Measurements from ENCODE around the gene NFATC1. TPM values are rescaled to one million over a fixed set of nuclear protein-coding genes. Genes with fewer than 3 reads are reported as not detected.

NFATC1 gene
- total and polyA plus RNA-seq, 2 donors (not counting 1 experiment from before 2014, with no cell fraction given) = 0.92 to 4.3 TPM

- H2AFZ ChIP-seq (ENCODE audit: low read length) = no peak overlapping the region
- H3K4me2 ChIP-seq (ENCODE audit: extremely low read depth, insufficient read depth, low read length) = no peak overlapping the region
- no peaks in the 10 kb centered on the region for H3K79me2 ChIP-seq (ENCODE audit: control insufficient read depth, insufficient read depth, low read length)
- H3K9me3 ChIP-seq (ENCODE audit: control insufficient read depth, insufficient read depth, low read depth, low read length) = peaks cover 2% of the 10 kb centered on the region
- no peak overlapping the region for H3K27ac ChIP-seq (ENCODE audit: insufficient read depth, low read length)
- no peaks in the 10 kb centered on the region for H4K20me1 ChIP-seq (ENCODE audit: control insufficient read depth, extremely low read depth, insufficient read depth, low read length)
- no peak for TF ChIP-seq EZH2 (IDR thresholded peaks at IDR 0.05; ENCODE audit: low read length, missing control alignments)
- TF ChIP-seq CTCF (conservative IDR thresholded peaks at IDR 0.05 in 1 of 2, IDR thresholded peaks at IDR 0.05 in 1 of 2; ENCODE audit: low read depth in 1 of 2, low read length in 2 of 2) = no peak
- no peak overlapping the region for H3K4me3 ChIP-seq (replicated peaks in 1 of 4; ENCODE audit: control extremely low read depth in 1 of 4, insufficient read depth in 1 of 4, low read depth in 3 of 4, low read length in 4 of 4)
- no peaks in the 10 kb centered on the region for H3K27me3 ChIP-seq (ENCODE audit: control insufficient read depth, insufficient read depth, low read length)
- no peak overlapping the region for H3K9ac ChIP-seq (ENCODE audit: insufficient read depth, low read length)
- DNase-seq (ENCODE audit: low read depth in 2 of 2) = no peak
- H3K36me3 ChIP-seq (ENCODE audit: control insufficient read depth, insufficient read depth, low read length) = no peaks in the 10 kb centered on the region
- H3K4me1 ChIP-seq (ENCODE audit: control insufficient read depth, extremely low read depth, insufficient read depth, low read length) = no peaks in the 10 kb centered on the region
These were observed 75.3 kb downstream of the NFATC1 start for GRCh38 chr18:79471046-79471445.

GRCh38 chr18:79471597-79471996, 75.9 kb downstream of the NFATC1 start:
- Histone ChIP-seq H3K4me2 (ENCODE audit: extremely low read depth, insufficient read depth, low read length) (no peak overlapping the region), H3K36me3 (ENCODE audit: control insufficient read depth, insufficient read depth, low read length) (no peaks in the 10 kb centered on the region), H3K27me3 (ENCODE audit: control insufficient read depth, insufficient read depth, low read length) (no peaks in the 10 kb centered on the region), H3K4me1 (ENCODE audit: control insufficient read depth, extremely low read depth, insufficient read depth, low read length) (no peaks in the 10 kb centered on the region), H2AFZ (ENCODE audit: low read length) (no peak overlapping the region), H3K9me3 (ENCODE audit: control insufficient read depth, insufficient read depth, low read depth, low read length) (peaks cover 2% of the 10 kb centered on the region), H3K79me2 (ENCODE audit: control insufficient read depth, insufficient read depth, low read length) (no peaks in the 10 kb centered on the region), H3K27ac (ENCODE audit: insufficient read depth, low read length) (no peak overlapping the region), H3K4me3 (replicated peaks in 1 of 4; ENCODE audit: control extremely low read depth in 1 of 4, insufficient read depth in 1 of 4, low read depth in 3 of 4, low read length in 4 of 4) (no peak overlapping the region), H3K9ac (ENCODE audit: insufficient read depth, low read length) (no peak overlapping the region), H4K20me1 (ENCODE audit: control insufficient read depth, extremely low read depth, insufficient read depth, low read length) (no peaks in the 10 kb centered on the region)
- TF ChIP-seq CTCF (conservative IDR thresholded peaks at IDR 0.05 in 1 of 2, IDR thresholded peaks at IDR 0.05 in 1 of 2; ENCODE audit: low read depth in 1 of 2, low read length in 2 of 2) (no peak), EZH2 (IDR thresholded peaks at IDR 0.05; ENCODE audit: low read length, missing control alignments) (no peak)
- DNase-seq (ENCODE audit: low read depth in 2 of 2) = no peak

GRCh38 chr18:79472176-79472575, 76.4 kb downstream of the NFATC1 start:
- Histone ChIP-seq H3K4me1 (ENCODE audit: control insufficient read depth, extremely low read depth, insufficient read depth, low read length) (no peaks in the 10 kb centered on the region), H3K36me3 (ENCODE audit: control insufficient read depth, insufficient read depth, low read length) (no peaks in the 10 kb centered on the region), H4K20me1 (ENCODE audit: control insufficient read depth, extremely low read depth, insufficient read depth, low read length) (no peaks in the 10 kb centered on the region), H3K27me3 (ENCODE audit: control insufficient read depth, insufficient read depth, low read length) (no peaks in the 10 kb centered on the region), H3K4me3 (replicated peaks in 1 of 4; ENCODE audit: control extremely low read depth in 1 of 4, insufficient read depth in 1 of 4, low read depth in 3 of 4, low read length in 4 of 4) (no peak overlapping the region), H2AFZ (ENCODE audit: low read length) (no peak overlapping the region), H3K9me3 (ENCODE audit: control insufficient read depth, insufficient read depth, low read depth, low read length) (peaks cover 2% of the 10 kb centered on the region), H3K4me2 (ENCODE audit: extremely low read depth, insufficient read depth, low read length) (no peak overlapping the region), H3K9ac (ENCODE audit: insufficient read depth, low read length) (no peak overlapping the region), H3K79me2 (ENCODE audit: control insufficient read depth, insufficient read depth, low read length) (no peaks in the 10 kb centered on the region), H3K27ac (ENCODE audit: insufficient read depth, low read length) (no peak overlapping the region)
- TF ChIP-seq CTCF (conservative IDR thresholded peaks at IDR 0.05 in 1 of 2, IDR thresholded peaks at IDR 0.05 in 1 of 2; ENCODE audit: low read depth in 1 of 2, low read length in 2 of 2) (no peak), EZH2 (IDR thresholded peaks at IDR 0.05; ENCODE audit: low read length, missing control alignments) (no peak)
- no peak for DNase-seq (ENCODE audit: low read depth in 2 of 2)
